ENCODE results near the gene OR5K3.

OR5K3 gene

DNA sequence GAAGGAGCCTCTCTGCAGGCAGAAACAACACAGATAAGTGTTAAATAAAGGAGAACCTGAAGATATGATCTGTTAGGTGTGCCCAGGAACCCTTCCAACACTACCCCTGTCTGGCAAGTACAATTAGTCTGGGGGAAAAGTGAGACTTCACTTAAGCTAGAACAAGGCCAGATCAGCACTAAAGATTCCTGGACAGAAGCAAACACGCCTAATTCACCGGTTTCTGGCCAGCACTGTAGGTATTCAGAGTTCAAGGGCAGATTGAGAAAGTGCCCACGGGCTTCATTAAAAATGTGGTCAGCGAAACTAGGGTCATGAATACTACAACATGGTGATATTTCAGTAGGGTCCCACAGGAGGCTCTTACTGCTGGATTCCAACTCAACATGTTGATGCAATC lies 43.9 kb downstream of the OR5K3 start:
- no peak for DNase-seq

DNA sequence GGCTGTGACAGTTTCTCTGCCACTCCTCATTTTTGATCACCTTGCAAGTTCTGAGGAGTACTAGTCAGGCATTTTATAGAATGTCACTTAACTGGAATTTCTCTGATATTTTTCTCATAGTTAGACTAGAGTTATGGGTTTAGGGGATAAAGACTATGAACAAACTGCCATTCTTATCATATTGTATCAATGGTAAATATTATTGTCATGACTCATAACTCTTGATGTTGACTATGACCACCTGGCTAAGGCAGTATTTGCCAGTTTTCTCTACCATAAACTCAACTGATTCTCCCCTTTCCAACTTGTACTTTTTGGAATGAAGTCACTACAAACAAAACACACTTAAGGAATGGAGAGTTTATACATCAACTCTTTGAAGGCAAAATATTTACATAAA lies 49.8 kb downstream of the OR5K3 start:
- no peak for DNase-seq

Measured in inflammatory macrophage (primary cell).